ENCODE results near the gene MAG. TPM values are rescaled to one million over a fixed set of nuclear protein-coding genes. Genes with fewer than 3 reads are reported as not detected.

Gene MAG
- polyA plus RNA-seq, 1 donor, result 3.5 TPM

- no peak for DNase-seq
Observed at GRCh38 chr19:35297922-35298321, 6.0 kb downstream of the MAG start.

- DNase-seq, result no peak
Observed at GRCh38 chr19:35298561-35298972, 6.6 kb downstream of the MAG start.

GRCh38 chr19:35299523-35300338 is 7.8 kb downstream of the MAG start:
- DNase-seq, result no peak

- DNase-seq, result no peak
Observed at GRCh38 chr19:35300339-35300649, 8.3 kb downstream of the MAG start.

- no peak for DNase-seq
Observed at GRCh38 chr19:35301961-35302360, 10.0 kb downstream of the MAG start.

- DNase-seq, result no peak
Observed at GRCh38 chr19:35302446-35302845, 10.5 kb downstream of the MAG start.

GRCh38 chr19:35303357-35303915 is 11.5 kb downstream of the MAG start:
- DNase-seq, result no peak

GRCh38 chr19:35304036-35304435 is 12.1 kb downstream of the MAG start:
- no peak for DNase-seq

- no peak for DNase-seq
Observed at GRCh38 chr19:35305181-35305580, 13.2 kb downstream of the MAG start.

GRCh38 chr19:35306473-35307246 is 14.7 kb downstream of the MAG start:
- no peak for DNase-seq

- no peak for DNase-seq
Observed at GRCh38 chr19:35307931-35308330, 16.0 kb downstream of the MAG start.

- DNase-seq, result no peak
Observed at GRCh38 chr19:35308910-35309309, 16.9 kb downstream of the MAG start.

- DNase-seq, result peak; percentile 80
Observed at GRCh38 chr19:35309481-35310279, 17.7 kb downstream of the MAG start.

- DNase-seq, result no peak
Observed at GRCh38 chr19:35310331-35310730, 18.4 kb downstream of the MAG start.

GRCh38 chr19:35310811-35311465 is 19.0 kb downstream of the MAG start:
- no peak for DNase-seq

GRCh38 chr19:35311901-35312665 is 20.1 kb downstream of the MAG start:
- DNase-seq, result no peak

GRCh38 chr19:35313587-35313986 is 21.6 kb downstream of the MAG start:
- DNase-seq, result no peak

- DNase-seq, result no peak
Observed at GRCh38 chr19:35314031-35314430, 22.1 kb downstream of the MAG start.

GRCh38 chr19:35314858-35315470 is 23.0 kb downstream of the MAG start:
- DNase-seq, result no peak

GRCh38 chr19:35315883-35316282 is 23.9 kb downstream of the MAG start:
- DNase-seq, result no peak

- no peak for DNase-seq
Observed at GRCh38 chr19:35316560-35316959, 24.6 kb downstream of the MAG start.
